IMR-90 (cell line): ENCODE data around the gene RAD51AP1. TPM values are rescaled to one million over a fixed set of nuclear protein-coding genes. Genes with fewer than 3 reads are reported as not detected.

Source experiments
- ATAC-seq: fragments of 200-7000 bp; cut with Tn5 transposase; 2 replicates; pipeline ENCODE4 v1.9.1; 2020; ENCODE audit warnings: low read depth, mild to moderate bottlenecking, moderate library complexity
- BruUV-seq: library from RNA; stranded (reverse); fragments of 400-500 nt; replicated peaks from 2 replicates; lab custom pipeline; 2021; lab: Mats Ljungman, UMichigan
- CTCF ChIA-PET: fragments of 300-600 bp; formaldehyde crosslinking; extraction: SDS; loops from one replicate; lab custom pipeline; 2021; ENCODE audit warnings: antibody characterized with exemption; lab: Yijun Ruan, JAX
- POLR2A ChIA-PET: fragments of 300-600 bp; sonication (Branson Sonifier 250); formaldehyde crosslinking; loops from one replicate; lab custom pipeline; 2022; ENCODE audit warnings: antibody characterized with exemption; ENCODE audit not compliant: unreplicated experiment; lab: Charles Lee
- DNase-seq: peaks from one replicate; pipeline ENCODE4 v3.0.0; 2013
- H2AFZ ChIP-seq: replicated peaks from 2 replicates; pipeline ENCODE3; 2013; ENCODE audit warnings: low read length, mild to moderate bottlenecking; ENCODE audit not compliant: poor library complexity
- H2AK5ac ChIP-seq: 2 replicates; pipeline ENCODE4 v1.6.1; 2013; ENCODE audit warnings: low read depth, low read length, inconsistent platforms
- H2AK9ac ChIP-seq: replicated peaks from 2 replicates; pipeline ENCODE3; 2013; ENCODE audit warnings: mild to moderate bottlenecking, low read depth, low read length, moderate library complexity; ENCODE audit not compliant: poor library complexity
- H2BK120ac ChIP-seq: 2 replicates; pipeline ENCODE4 v1.6.1; 2013; ENCODE audit warnings: low read depth, low read length, inconsistent platforms
- H2BK15ac ChIP-seq: 3 replicates; pipeline ENCODE4 v1.6.1; 2013; ENCODE audit warnings: low read depth, low read length, inconsistent platforms
- H2BK20ac ChIP-seq: 2 replicates; pipeline ENCODE4 v1.6.1; 2013; ENCODE audit warnings: low read depth, mild to moderate bottlenecking, inconsistent platforms, low read length, moderate library complexity
- H2BK5ac ChIP-seq: 2 replicates; pipeline ENCODE4 v1.6.1; 2013; ENCODE audit warnings: mild to moderate bottlenecking, low read depth, low read length, inconsistent platforms; ENCODE audit not compliant: poor library complexity, severe bottlenecking
- H3K14ac ChIP-seq: replicated peaks from 2 replicates; pipeline ENCODE4 v1.6.1; 2013; ENCODE audit warnings: low read depth, low read length, inconsistent platforms
- H3K18ac ChIP-seq: 2 replicates; pipeline ENCODE4 v1.6.1; 2013; ENCODE audit warnings: low read depth, low read length, control low read depth
- H3K23ac ChIP-seq: 2 replicates; pipeline ENCODE4 v1.6.1; 2013; ENCODE audit warnings: low read depth, low read length, inconsistent platforms
- H3K27ac ChIP-seq: 2 replicates; pipeline ENCODE4 v1.5.1; 2013; ENCODE audit warnings: mild to moderate bottlenecking, control low read depth, low read length; ENCODE audit not compliant: insufficient read depth
- H3K27me3 ChIP-seq: 2 replicates; pipeline ENCODE4 v1.6.1; 2013; ENCODE audit warnings: low read length; ENCODE audit not compliant: control insufficient read depth, insufficient read depth
- H3K36me3 ChIP-seq: 2 replicates; pipeline ENCODE4 v1.6.1; 2013; ENCODE audit warnings: low read length, mixed read lengths; ENCODE audit not compliant: control insufficient read depth, insufficient read depth
- H3K4ac ChIP-seq: 2 replicates; pipeline ENCODE4 v1.6.1; 2013; ENCODE audit warnings: low read depth, low read length, inconsistent platforms
- H3K4me1 ChIP-seq: 2 replicates; pipeline ENCODE4 v1.6.1; 2013; ENCODE audit warnings: low read length, mixed read lengths; ENCODE audit not compliant: control insufficient read depth, insufficient read depth
- H3K4me2 ChIP-seq: 2 replicates; pipeline ENCODE4 v1.6.1; 2013; ENCODE audit warnings: low read depth, mild to moderate bottlenecking, control low read depth, low read length, moderate library complexity
- H3K4me3 ChIP-seq: 2 replicates; pipeline ENCODE4 v1.5.1; 2013; ENCODE audit warnings: low read depth, mild to moderate bottlenecking, control low read depth, low read length, moderate library complexity; ENCODE audit not compliant: insufficient read depth
- H3K56ac ChIP-seq: 2 replicates; pipeline ENCODE4 v1.6.1; 2013; ENCODE audit warnings: low read length, inconsistent platforms; ENCODE audit not compliant: insufficient read depth; ENCODE audit errors: extremely low read depth
- H3K79me1 ChIP-seq, 2 experiments: 2 replicates each; pipeline ENCODE4 v1.6.1; 2013; ENCODE audit warnings: low read length in 2 of 2, inconsistent platforms in 1 of 2, low read depth in 1 of 2
- H3K9ac ChIP-seq: 2 replicates; pipeline ENCODE4 v1.6.1; 2013; ENCODE audit warnings: low read depth, low read length, control low read depth
- H3K9me1 ChIP-seq: 2 replicates; pipeline ENCODE4 v1.6.1; 2013; ENCODE audit warnings: low read length, inconsistent platforms; ENCODE audit not compliant: insufficient read depth
- H3K9me3 ChIP-seq: 2 replicates; pipeline ENCODE4 v1.6.1; 2013; ENCODE audit warnings: low read length; ENCODE audit not compliant: control insufficient read depth, insufficient read depth
- H4K20me1 ChIP-seq: 2 replicates; pipeline ENCODE4 v1.6.1; 2013; ENCODE audit warnings: low read length, inconsistent platforms; ENCODE audit not compliant: insufficient read depth
- H4K5ac ChIP-seq: 2 replicates; pipeline ENCODE4 v1.6.1; 2013; ENCODE audit warnings: mild to moderate bottlenecking, low read depth, low read length, control low read depth
- H4K8ac ChIP-seq, 2 experiments: 2 replicates each; pipeline ENCODE4 v1.6.1; 2013; ENCODE audit warnings: low read depth in 2 of 2, low read length in 2 of 2, control low read depth in 1 of 2, inconsistent platforms in 1 of 2
- H4K91ac ChIP-seq: 2 replicates; pipeline ENCODE4 v1.6.1; 2013; ENCODE audit warnings: low read depth, low read length, inconsistent platforms; ENCODE audit not compliant: insufficient read depth
- MAZ ChIP-seq: IDR thresholded peaks from 2 replicates; pipeline ENCODE4 v1.6.1; 2012; ENCODE audit warnings: low read depth, mild to moderate bottlenecking, low read length, improper control_type of control experiment, moderate library complexity, borderline replicate concordance
- NFE2L2 ChIP-seq: fragments of 150-350 bp; IDR thresholded peaks from 2 replicates; pipeline ENCODE4 v1.6.1; 2016; ENCODE audit warnings: low read depth, mild to moderate bottlenecking, low read length
- RCOR1 ChIP-seq: IDR thresholded peaks from 2 replicates; pipeline ENCODE4 v1.6.1; 2012; ENCODE audit warnings: mild to moderate bottlenecking, low read length, improper control_type of control experiment; ENCODE audit not compliant: insufficient replicate concordance
- USF2 ChIP-seq: fragments of 150-350 bp; IDR thresholded peaks from 2 replicates; pipeline ENCODE4 v1.6.1; 2017; ENCODE audit warnings: mild to moderate bottlenecking, antibody characterized with exemption, low read length, low read depth
- WGBS, 2 experiments: methylation state at CpG; one replicate each; pipeline versions ENCODE4 v1.1.5 to v1.1.7; 2013; ENCODE audit warnings: missing lambda C conversion rate in 2 of 2; ENCODE audit not compliant: insufficient read length in 1 of 2; ENCODE audit errors: extremely low coverage in 2 of 2; 5-methylcytosine and 5-hydroxymethylcytosine counted together
- dilution Hi-C: fragments of 300-500 bp; cut with HindIII; formaldehyde crosslinking; loops from one replicate; pipeline ENCODE4 v1.14.3; 2018; ENCODE audit warnings: low sequenced_read_pairs; ENCODE audit not compliant: unreplicated experiment
- in situ Hi-C: fragments of 300-500 bp; cut with MboI; formaldehyde crosslinking; loops from 3 replicates; pipeline ENCODE4 v1.14.3; 2019; ENCODE audit warnings: low sequenced_read_pairs, inconsistent platforms, mixed read lengths
- intact Hi-C: fragments of 100-400 bp; cut with micrococcal nuclease; formaldehyde crosslinking; loops from 2 replicates; pipeline ENCODE4 v1.10.0; 2022
- polyA plus RNA-seq, 3 experiments: library from polyadenylated mRNA; depleted of rRNA; stranded (reverse); fragments of >200 nt; gene quantifications; 2 replicates each; pipeline ENCODE4 v1.2.3, GENCODE V29; 2012; ENCODE audit warnings: low replicate concordance in 1 of 3
- total RNA-seq: library from RNA; depleted of rRNA; stranded (reverse); fragments of >200 nt; gene quantifications from 2 replicates; pipeline ENCODE4 v1.2.3, GENCODE V29; 2012

RAD51AP1 gene
- total and polyA plus RNA-seq, 2 of the 4 experiments (the other 2 are of a cell fraction): 6.5 to 10.2 TPM

GRCh38 chr12:4539167-4539870 lies 629 bp downstream of the RAD51AP1 start:
- in situ Hi-C loops: no loop called here
- no peaks in the 10 kb centered on the region for H4K20me1 ChIP-seq
- no peak overlapping the region for H2BK15ac ChIP-seq
- peak overlapping the region; percentile 13 to 79; a peak in 3 of 4 replicates for H4K8ac ChIP-seq
- H3K27me3 ChIP-seq: no peaks in the 10 kb centered on the region
- peak overlapping the region; percentile 62 for H3K9ac ChIP-seq
- H4K91ac ChIP-seq: 0 out of 2 replicates have a peak overlapping the region, but pooled peaks have one; percentile 14
- H3K18ac ChIP-seq: no peak overlapping the region
- peak overlapping the region; percentile 66; the same call in 1 of the 2 replicates for H3K23ac ChIP-seq
- BruUV-seq: no TSS peak
- ChIA-PET CTCF (no interaction called here), POLR2A (no interaction called here)
- dilution Hi-C loops: no loop called here
- H3K4ac ChIP-seq: peak overlapping the region; percentile 85
- H2BK20ac ChIP-seq: no peak overlapping the region
- peak overlapping the region; percentile 99 for H2AFZ ChIP-seq
- no peak overlapping the region for H4K5ac ChIP-seq
- H2AK5ac ChIP-seq: no peak overlapping the region
- WGBS, 2 experiments: no CpG with 5 or more reads among the region's 16 CpGs
- H3K9me1 ChIP-seq: no peaks in the 10 kb centered on the region
- H3K4me2 ChIP-seq: peak overlapping the region; percentile 75
- peaks cover 13 to 29% of the 10 kb centered on the region in 2 experiments for H3K79me1 ChIP-seq
- H2BK120ac ChIP-seq: no peak overlapping the region
- ATAC-seq (no peak), DNase-seq (no peak)
- peak overlapping the region; percentile 24; the same call in 1 of the 2 replicates for H3K27ac ChIP-seq
- H2AK9ac ChIP-seq: no peak overlapping the region
- no peak for TF ChIP-seq RCOR1
- TF ChIP-seq NFE2L2: no peak
- no peak for TF ChIP-seq USF2
- TF ChIP-seq MAZ: no peak
- no peaks in the 10 kb centered on the region; the same call in 1 of the 2 replicates for H3K36me3 ChIP-seq
- peak overlapping the region; percentile 97 for H3K4me3 ChIP-seq
- intact Hi-C loops: loop anchor here (5.0 kb wide), 3 partner anchors 108 to 218 kb away; partner anchors contain the start of genes AKAP3, NDUFA9 and TIGAR
- no peak overlapping the region for H3K14ac ChIP-seq
- H3K9me3 ChIP-seq: no peaks in the 10 kb centered on the region
- no peaks in the 10 kb centered on the region for H3K4me1 ChIP-seq
- no peak overlapping the region for H2BK5ac ChIP-seq
- H3K56ac ChIP-seq: peak overlapping the region; percentile 81
